ENCODE measurements around the gene GDF9.

The GDF9 gene

DNA sequence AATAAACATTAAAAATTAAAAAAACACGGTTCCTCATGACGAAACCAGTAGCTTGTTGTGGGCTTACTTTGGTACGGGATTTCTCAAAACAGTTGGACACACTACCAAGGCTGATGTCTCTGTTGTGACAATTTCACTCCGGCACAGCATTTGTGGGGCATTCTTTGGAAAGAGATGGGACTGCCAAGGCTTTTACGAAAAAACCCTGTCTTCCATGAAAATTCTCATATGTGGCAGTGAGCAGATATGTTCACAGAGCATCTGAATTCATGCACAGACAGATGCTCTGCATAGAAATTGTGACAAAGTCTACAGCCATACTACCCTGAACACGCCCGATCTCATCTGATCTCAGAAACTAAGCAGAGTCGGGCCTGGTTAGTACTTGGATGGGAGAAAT, 18.0 kb downstream of the GDF9 start:
- POLR2A ChIA-PET = interaction anchor here (1.0 to 1.5 kb wide), 2 partner anchors 17 to 18 kb away, joined by 5 to 7 read pairs; partner anchors contain the start of genes GDF9 and UQCRQ
- no peak for DNase-seq (ENCODE audit: extremely low spot score)
- TF ChIP-seq FOXA1 (IDR thresholded peaks at IDR 0.05) = no peak
- TF ChIP-seq FOXK2 (IDR thresholded peaks at IDR 0.05) = no peak
- TF ChIP-seq NFRKB (IDR thresholded peaks at IDR 0.05) = no peak
- TF ChIP-seq CTBP1 (IDR thresholded peaks at IDR 0.05; ENCODE audit: borderline replicate concordance) = no peak
- TF ChIP-seq LEF1 (IDR thresholded peaks at IDR 0.05; ENCODE audit: borderline replicate concordance) = no peak
- CTCF ChIA-PET = no interaction called here

GRCh38 chr5:132841305-132841704, 25.0 kb downstream of the GDF9 start:
- ChIA-PET CTCF (no interaction called here), POLR2A (interaction anchor here (0.9 to 1.4 kb wide), 2 partner anchors 13 to 25 kb away, joined by 3 to 5 read pairs; partner anchors contain the start of genes GDF9 and UQCRQ)
- TF ChIP-seq FOXM1 (IDR thresholded peaks at IDR 0.05; ENCODE audit: borderline replicate concordance) = no peak
- no peak for TF ChIP-seq TARDBP (IDR thresholded peaks at IDR 0.05)
- no peak for TF ChIP-seq NFRKB (IDR thresholded peaks at IDR 0.05)
- TF ChIP-seq FOXK2 (IDR thresholded peaks at IDR 0.05) = no peak
- no peak for TF ChIP-seq ZNF384 (IDR thresholded peaks at IDR 0.05)
- no peak for TF ChIP-seq ELF4 (IDR thresholded peaks at IDR 0.05)
- TF ChIP-seq ARNT (IDR thresholded peaks at IDR 0.05) = no peak
- no peak for TF ChIP-seq L3MBTL2 (conservative IDR thresholded peaks at IDR 0.05)
- no peak for TF ChIP-seq FOXA1 (IDR thresholded peaks at IDR 0.05)
- no peak for DNase-seq (ENCODE audit: extremely low spot score)

DNA sequence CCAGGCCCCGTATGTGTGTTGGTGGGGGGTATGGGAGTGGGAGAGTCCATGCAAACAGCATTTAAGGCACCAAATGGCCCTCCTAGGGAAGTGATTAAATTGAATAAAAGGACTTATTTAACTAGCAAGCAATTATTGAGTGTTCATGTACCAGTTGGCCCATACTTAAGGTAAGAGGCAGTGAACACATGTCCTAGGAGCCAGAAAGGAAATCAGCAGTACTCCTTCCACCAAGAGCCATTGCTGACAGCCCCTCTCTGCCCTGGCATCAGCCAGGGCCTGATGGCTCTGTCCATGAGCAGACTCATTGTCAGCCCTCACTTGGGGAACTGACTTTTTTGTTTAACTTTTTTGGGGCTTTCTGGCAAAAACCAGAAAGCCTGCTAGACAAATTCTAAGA, 25.4 kb downstream of the GDF9 start:
- DNase-seq (ENCODE audit: extremely low spot score) = no peak
- CTCF ChIA-PET = no interaction called here
- TF ChIP-seq ELF4 (IDR thresholded peaks at IDR 0.05) (no peak), ARNT (IDR thresholded peaks at IDR 0.05) (no peak), BHLHE40 (IDR thresholded peaks at IDR 0.05; ENCODE audit: borderline replicate concordance) (no peak), SP1 (IDR thresholded peaks at IDR 0.05) (no peak), CTBP1 (IDR thresholded peaks at IDR 0.05; ENCODE audit: borderline replicate concordance) (no peak), HDGF (IDR thresholded peaks at IDR 0.05; ENCODE audit: borderline replicate concordance) (no peak), SUZ12 (IDR thresholded peaks at IDR 0.05) (no peak), FOXA1 (IDR thresholded peaks at IDR 0.05) (no peak), FOXK2 (IDR thresholded peaks at IDR 0.05) (no peak), LEF1 (IDR thresholded peaks at IDR 0.05; ENCODE audit: borderline replicate concordance) (no peak), TARDBP (IDR thresholded peaks at IDR 0.05) (no peak), NFRKB (IDR thresholded peaks at IDR 0.05) (no peak), L3MBTL2 (conservative IDR thresholded peaks at IDR 0.05) (no peak), FOXM1 (IDR thresholded peaks at IDR 0.05; ENCODE audit: borderline replicate concordance) (no peak)
- TF ChIP-seq, protein P1, sequence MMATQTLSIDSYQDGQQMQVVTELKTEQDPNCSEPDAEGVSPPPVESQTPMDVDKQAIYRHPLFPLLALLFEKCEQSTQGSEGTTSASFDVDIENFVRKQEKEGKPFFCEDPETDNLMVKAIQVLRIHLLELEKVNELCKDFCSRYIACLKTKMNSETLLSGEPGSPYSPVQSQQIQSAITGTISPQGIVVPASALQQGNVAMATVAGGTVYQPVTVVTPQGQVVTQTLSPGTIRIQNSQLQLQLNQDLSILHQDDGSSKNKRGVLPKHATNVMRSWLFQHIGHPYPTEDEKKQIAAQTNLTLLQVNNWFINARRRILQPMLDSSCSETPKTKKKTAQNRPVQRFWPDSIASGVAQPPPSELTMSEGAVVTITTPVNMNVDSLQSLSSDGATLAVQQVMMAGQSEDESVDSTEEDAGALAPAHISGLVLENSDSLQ (IDR thresholded peaks at IDR 0.05) = no peak
- POLR2A ChIA-PET = interaction anchor here (0.9 to 1.4 kb wide), 2 partner anchors 13 to 25 kb away, joined by 3 to 5 read pairs; partner anchors contain the start of genes GDF9 and UQCRQ

DNA sequence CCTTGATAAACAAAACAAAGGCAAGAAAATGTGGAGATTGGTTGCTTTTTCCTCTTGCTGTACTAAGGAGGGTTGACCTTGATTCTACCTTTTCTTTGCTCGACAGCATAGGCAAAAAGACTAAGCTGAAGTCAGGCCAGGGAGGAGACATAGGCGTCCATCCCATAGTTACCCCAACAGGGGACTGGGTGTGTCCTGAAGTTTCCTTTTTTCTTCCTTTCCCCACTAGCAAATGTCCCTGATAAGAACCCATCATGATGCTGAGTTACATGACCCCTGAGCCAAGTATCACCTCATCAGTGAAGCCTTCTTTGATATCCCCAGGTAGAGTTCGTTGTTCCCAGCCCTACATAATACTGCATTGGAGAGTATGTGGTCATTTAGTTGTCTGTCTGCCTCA, 26.0 kb downstream of the GDF9 start:
- TF ChIP-seq NFRKB (IDR thresholded peaks at IDR 0.05) (no peak), L3MBTL2 (conservative IDR thresholded peaks at IDR 0.05) (no peak), SP1 (IDR thresholded peaks at IDR 0.05) (no peak), HDGF (IDR thresholded peaks at IDR 0.05; ENCODE audit: borderline replicate concordance) (no peak), LEF1 (IDR thresholded peaks at IDR 0.05; ENCODE audit: borderline replicate concordance) (no peak)
- ChIA-PET CTCF (no interaction called here), POLR2A (interaction anchor here (1.4 kb wide), 1 partner anchor 26 kb away, joined by 5 read pairs; the partner anchor contains the start of genes GDF9 and UQCRQ)
- DNase-seq (ENCODE audit: extremely low spot score) = no peak

GRCh38 chr5:132839426-132840301, 26.6 kb downstream of the GDF9 start:
- no peak for TF ChIP-seq LEF1 (IDR thresholded peaks at IDR 0.05; ENCODE audit: borderline replicate concordance)
- TF ChIP-seq ELF4 (IDR thresholded peaks at IDR 0.05) = no peak
- DNase-seq (ENCODE audit: extremely low spot score) = no peak
- POLR2A ChIA-PET = interaction anchor here (0.8 kb wide), 1 partner anchor 27 kb away, joined by 4 read pairs; the partner anchor contains the start of gene UQCRQ
- CTCF ChIA-PET = interaction anchor here (0.6 to 0.9 kb wide), 2 partner anchors 19 to 71 kb away, joined by 3 read pairs; no protein-coding TSS in a partner anchor

DNA sequence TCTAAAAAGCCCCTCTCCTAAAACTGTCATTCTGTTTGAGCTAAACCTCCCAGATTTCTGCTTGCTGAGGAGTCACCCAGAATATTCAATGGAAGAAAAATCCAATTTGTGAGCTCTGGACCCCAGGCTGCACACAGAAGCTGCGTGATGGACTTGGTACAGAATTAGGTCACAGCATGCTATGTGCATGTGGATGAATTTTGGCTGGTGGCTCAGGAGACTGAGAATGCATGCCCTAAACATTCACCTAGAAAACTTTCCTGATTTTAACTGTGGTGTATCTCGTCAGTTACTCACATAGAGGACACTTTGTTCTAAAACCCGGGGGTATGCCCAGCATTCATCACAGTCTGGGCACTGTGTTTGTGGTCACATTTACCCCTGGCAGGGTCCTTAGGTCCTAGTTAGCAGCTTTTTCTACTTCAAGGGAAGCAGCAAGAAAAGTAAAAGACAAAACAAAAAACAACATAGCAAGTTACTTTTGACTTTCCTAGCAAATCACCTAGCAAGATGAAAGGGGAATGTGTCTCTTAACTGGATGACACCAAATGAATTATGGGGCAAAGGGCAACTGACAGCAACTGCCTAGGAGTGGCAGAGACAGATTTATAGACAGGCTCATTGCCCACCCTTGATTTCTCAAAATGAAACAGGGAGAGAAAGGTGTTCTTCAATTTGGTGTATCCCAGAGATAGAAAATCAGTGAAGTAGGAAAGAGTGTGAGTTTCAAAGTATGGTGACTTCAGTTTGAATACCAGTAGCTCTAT, 27.6 kb downstream of the GDF9 start:
- ChIA-PET POLR2A (interaction anchor here (0.8 kb wide), 1 partner anchor 28 kb away, joined by 4 read pairs; the partner anchor contains the start of gene UQCRQ), CTCF (interaction anchor here (0.9 kb wide), 1 partner anchor 18 kb away, joined by 3 read pairs; no protein-coding TSS in a partner anchor)
- TF ChIP-seq L3MBTL2 (conservative IDR thresholded peaks at IDR 0.05) = no peak
- no peak for TF ChIP-seq FOXM1 (IDR thresholded peaks at IDR 0.05; ENCODE audit: borderline replicate concordance)
- TF ChIP-seq LEF1 (IDR thresholded peaks at IDR 0.05; ENCODE audit: borderline replicate concordance) = no peak
- no peak for TF ChIP-seq NFRKB (IDR thresholded peaks at IDR 0.05)
- no peak for TF ChIP-seq CTBP1 (IDR thresholded peaks at IDR 0.05; ENCODE audit: borderline replicate concordance)
- no peak for TF ChIP-seq TARDBP (IDR thresholded peaks at IDR 0.05)
- no peak for TF ChIP-seq SP1 (IDR thresholded peaks at IDR 0.05)
- no peak for TF ChIP-seq ZNF384 (IDR thresholded peaks at IDR 0.05)
- TF ChIP-seq, protein P1 (IDR thresholded peaks at IDR 0.05) = no peak
- no peak for TF ChIP-seq SUZ12 (IDR thresholded peaks at IDR 0.05)
- DNase-seq (ENCODE audit: extremely low spot score) = no peak
